ENCODE measurements around the gene DCLK2.

DNA sequence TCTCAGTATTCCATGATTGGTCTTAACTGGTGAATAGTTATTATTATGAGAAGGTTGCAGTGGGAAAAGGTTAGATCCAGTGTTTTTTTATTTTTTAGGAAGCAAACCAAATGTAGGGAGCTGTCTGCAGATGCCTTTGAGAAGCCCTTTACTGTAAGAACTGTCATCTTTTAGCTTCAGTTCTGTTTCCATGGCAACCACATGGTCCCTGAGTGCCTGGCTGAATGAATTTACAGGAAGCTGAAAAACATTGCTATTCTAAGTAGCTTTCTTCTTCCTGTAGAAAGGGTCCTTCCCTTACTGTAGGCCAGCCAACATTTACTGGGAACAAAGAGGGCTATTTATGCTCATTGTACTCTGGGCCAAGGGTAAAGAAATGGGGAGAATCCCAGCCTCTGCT lies 103.3 kb downstream of the DCLK2 start:
- TF ChIP-seq GATA2 (IDR thresholded peaks at IDR 0.05; ENCODE audit: low read depth, low read length) (no peak), GATA3 (IDR thresholded peaks at IDR 0.05; ENCODE audit: low read depth, low read length) (no peak)
